GM21737 (cell line): ENCODE results near the gene CTDSPL.
"Not testable (repeated sequence)": the region's sequence is repeated elsewhere in the genome, so short reads cannot be mapped to it uniquely, and the experiment has no call there.

Experiments used
- ATAC-seq: cut with Tn5 transposase; IDR thresholded peaks from one replicate; pipeline ENCODE4 v1.9.1; 2021; ENCODE audit warnings: mild to moderate bottlenecking, moderate library complexity; ENCODE audit not compliant: unreplicated experiment

The CTDSPL gene

GRCh38 chr3:37985637-37986320, 124.1 kb downstream of the CTDSPL start:
- no peak for ATAC-seq

GRCh38 chr3:37986479-37987314, 125.0 kb downstream of the CTDSPL start:
- ATAC-seq: no peak

GRCh38 chr3:37987315-37987697, 125.6 kb downstream of the CTDSPL start:
- no peak for ATAC-seq

GRCh38 chr3:37987751-37988179, 126.1 kb downstream of the CTDSPL start:
- ATAC-seq: no peak

GRCh38 chr3:37988376-37988775, 126.7 kb downstream of the CTDSPL start:
- ATAC-seq: not testable (repeated sequence)

GRCh38 chr3:37988931-37989525, 127.3 kb downstream of the CTDSPL start:
- no peak for ATAC-seq

- no peak for ATAC-seq
Measured at GRCh38 chr3:37989821-37990480, 128.3 kb downstream of the CTDSPL start.

- no peak for ATAC-seq
Measured at GRCh38 chr3:37990527-37990926, 128.8 kb downstream of the CTDSPL start, which contains the start of gene VILL. Gene VILL, plus strand, starts transcription at chr3:37990786. Its CDS starts 2,887 bp downstream, at chr3:37993673.

GRCh38 chr3:37991109-37991508, 129.4 kb downstream of the CTDSPL start:
- ATAC-seq: no peak

- no peak for ATAC-seq
Measured at GRCh38 chr3:37991823-37992222, 130.1 kb downstream of the CTDSPL start.

- ATAC-seq: no peak
Measured at GRCh38 chr3:37992271-37993066, 130.8 kb downstream of the CTDSPL start.

- ATAC-seq: no peak
Measured at GRCh38 chr3:37993067-37993455, 131.4 kb downstream of the CTDSPL start.

GRCh38 chr3:37993460-37993819, 131.8 kb downstream of the CTDSPL start:
- ATAC-seq: no peak

- peak; percentile 57 for ATAC-seq
Measured at GRCh38 chr3:37993820-37994638, 132.3 kb downstream of the CTDSPL start.

GRCh38 chr3:37994639-37994972, 132.9 kb downstream of the CTDSPL start:
- ATAC-seq: no peak

GRCh38 chr3:37995652-37996641, 134.3 kb downstream of the CTDSPL start:
- ATAC-seq: no peak

- peak; percentile 37 for ATAC-seq
Measured at GRCh38 chr3:37996785-37997301, 135.2 kb downstream of the CTDSPL start.

GRCh38 chr3:37997342-37997741, 135.7 kb downstream of the CTDSPL start:
- ATAC-seq: no peak
